SK-N-SH (cell line): Measurements from ENCODE around the gene INTS6L. TPM values are rescaled to one million over a fixed set of nuclear protein-coding genes. Genes with fewer than 3 reads are reported as not detected.

ENCODE experiments used
- CTCF ChIA-PET: fragments of 300-600, 350-600 bp; formaldehyde crosslinking; extraction: SDS; loops from one replicate; lab custom pipeline; 2021; lab: Yijun Ruan, JAX
- POLR2A ChIA-PET: fragments of 350-600 bp; sonication (Branson Sonifier 250); formaldehyde crosslinking; extraction: SDS; loops from one replicate; lab custom pipeline; 2020; ENCODE audit warnings: antibody characterized with exemption, inconsistent platforms; lab: Yijun Ruan, JAX
- DNase-seq: peaks from one replicate; pipeline ENCODE4 v3.0.0; 2012
- H2AFZ ChIP-seq: fragments of 200-600 bp; sonication (generic); 2 replicates; pipeline ENCODE4 v1.8.1; 2016; ENCODE audit warnings: antibody characterized with exemption, mild to moderate bottlenecking, low read depth
- H3F3A ChIP-seq: fragments of 200-600 bp; sonication (generic); replicated peaks from 2 replicates; pipeline ENCODE3; 2016; ENCODE audit warnings: antibody characterized with exemption, mild to moderate bottlenecking; ENCODE audit not compliant: insufficient read depth
- H3K27ac ChIP-seq, 2 experiments: fragments of 200-500 bp in 1 of 2; fragments of 200-600 bp in 1 of 2; sonication (Bioruptor generic) in 1 of 2; sonication (generic), shearing (Covaris generic) in 1 of 2; 2 replicates each; pipeline versions ENCODE4 v1.5.1 to v1.6.1; 2014 to 2016; ENCODE audit warnings: low read depth in 2 of 2, inconsistent platforms in 1 of 2, low read length in 1 of 2, mild to moderate bottlenecking in 1 of 2, mixed read lengths in 1 of 2
- H3K27me3 ChIP-seq: fragments of 200-600 bp; sonication (generic), shearing (Covaris generic); 2 replicates; pipeline ENCODE4 v1.6.1; 2016; ENCODE audit warnings: mixed run types; ENCODE audit not compliant: insufficient read depth
- H3K36me3 ChIP-seq, 2 experiments: fragments of 200-500 bp in 1 of 2; fragments of 200-600 bp in 1 of 2; sonication (Bioruptor generic) in 1 of 2; sonication (generic) in 1 of 2; replicated peaks in 1 of 2; 2 replicates each; pipeline versions ENCODE3 to v1.5.1; 2014 to 2016; ENCODE audit warnings: low read length in 1 of 2, mild to moderate bottlenecking in 1 of 2; ENCODE audit not compliant: insufficient read depth in 2 of 2, control insufficient read depth in 1 of 2
- H3K4me1 ChIP-seq, 2 experiments: fragments of 200-500 bp in 1 of 2; fragments of 200-600 bp in 1 of 2; sonication (Bioruptor generic) in 1 of 2; sonication (generic), shearing (Covaris generic) in 1 of 2; 2 replicates each; pipeline versions ENCODE4 v1.5.1 to v1.6.1; 2014 to 2016; ENCODE audit warnings: low read depth in 1 of 2, low read length in 1 of 2, mixed run types in 1 of 2; ENCODE audit not compliant: insufficient read depth in 2 of 2, control insufficient read depth in 1 of 2
- H3K4me2 ChIP-seq: fragments of 200-600 bp; sonication (generic), shearing (Covaris generic); 2 replicates; pipeline ENCODE4 v1.6.1; 2017; ENCODE audit warnings: mixed run types
- H3K4me3 ChIP-seq, 2 experiments: fragments of 200-500 bp in 1 of 2; fragments of 200-600 bp in 1 of 2; sonication (Bioruptor generic) in 1 of 2; sonication (generic), shearing (Covaris generic) in 1 of 2; 2 replicates each; pipeline versions ENCODE4 v1.5.1 to v1.8.1; 2014 to 2016; ENCODE audit warnings: low read depth in 2 of 2, inconsistent platforms in 1 of 2, low read length in 1 of 2, mild to moderate bottlenecking in 1 of 2, mixed read lengths in 1 of 2, moderate library complexity in 1 of 2
- H3K79me2 ChIP-seq: fragments of 200-600 bp; sonication (generic); 2 replicates; pipeline ENCODE4 v1.8.1; 2017; ENCODE audit warnings: mild to moderate bottlenecking; ENCODE audit not compliant: insufficient read depth
- H3K9ac ChIP-seq: fragments of 200-600 bp; sonication (generic); 2 replicates; pipeline ENCODE4 v1.6.1; 2017; ENCODE audit warnings: mixed run types
- H3K9me2 ChIP-seq: fragments of 200-600 bp; sonication (generic); 2 replicates; pipeline ENCODE4 v1.6.1; 2017; ENCODE audit warnings: mixed run types
- H3K9me3 ChIP-seq: fragments of 200-600 bp; sonication (generic); 2 replicates; pipeline ENCODE4 v1.6.1; 2017; ENCODE audit warnings: mixed run types, mild to moderate bottlenecking, moderate library complexity
- H4K20me1 ChIP-seq: fragments of 200-600 bp; sonication (generic); 2 replicates; pipeline ENCODE4 v1.6.1; 2017; ENCODE audit warnings: mild to moderate bottlenecking, mixed run types; ENCODE audit not compliant: insufficient read depth
- EP300 ChIP-seq, 2 experiments: IDR thresholded peaks; 2 replicates each; pipeline versions ENCODE4 v1.4.0 to v1.6.1; 2012; ENCODE audit warnings: borderline replicate concordance in 1 of 2, low read depth in 1 of 2, low read length in 1 of 2
- EZH2phosphoT487 ChIP-seq: fragments of 200-600 bp; sonication (generic); IDR thresholded peaks from 2 replicates; pipeline ENCODE4 v1.6.1; 2017; ENCODE audit warnings: low read depth, mixed run types, mild to moderate bottlenecking, antibody characterized with exemption, moderate library complexity, borderline replicate concordance
- FOSL2 ChIP-seq: IDR thresholded peaks from 2 replicates; pipeline ENCODE4 v1.4.0; 2012; ENCODE audit warnings: low read depth, mild to moderate bottlenecking, moderate library complexity, borderline replicate concordance
- GABPA ChIP-seq: IDR thresholded peaks from 2 replicates; pipeline ENCODE4 v1.4.0; 2012; ENCODE audit warnings: low read depth, mild to moderate bottlenecking
- MXI1 ChIP-seq: IDR thresholded peaks from 2 replicates; pipeline ENCODE4 v1.6.1; 2012; ENCODE audit warnings: mild to moderate bottlenecking, low read depth, low read length, improper control_type of control experiment
- NFIC ChIP-seq: IDR thresholded peaks from 2 replicates; pipeline ENCODE4 v1.4.0; 2012; ENCODE audit warnings: borderline replicate concordance
- NRF1 ChIP-seq: IDR thresholded peaks from 2 replicates; pipeline ENCODE4 v1.6.1; 2012; ENCODE audit warnings: low read depth, mild to moderate bottlenecking, low read length
- PBX3 ChIP-seq: IDR thresholded peaks from 2 replicates; pipeline ENCODE4; 2012
- POLR2AphosphoS5 ChIP-seq: IDR thresholded peaks from 2 replicates; pipeline ENCODE4 v1.6.1; 2012; ENCODE audit warnings: low read depth, low read length
- RAD21 ChIP-seq: IDR thresholded peaks from 2 replicates; pipeline ENCODE4 v1.6.1; 2012; ENCODE audit warnings: mild to moderate bottlenecking, low read length
- TCF12 ChIP-seq: IDR thresholded peaks from 2 replicates; pipeline ENCODE4 v1.4.0; 2012
- TEAD4 ChIP-seq: IDR thresholded peaks from 2 replicates; pipeline ENCODE4 v1.4.0; 2012; ENCODE audit warnings: mild to moderate bottlenecking, borderline replicate concordance; ENCODE audit not compliant: insufficient read depth
- USF2 ChIP-seq: fragments of 150-350 bp; IDR thresholded peaks from 2 replicates; pipeline ENCODE4 v1.6.1; 2017; ENCODE audit warnings: antibody characterized with exemption, low read length, low read depth, borderline replicate concordance
- YY1 ChIP-seq: IDR thresholded peaks from 2 replicates; pipeline ENCODE4 v1.4.0; 2012; ENCODE audit warnings: low read depth, mild to moderate bottlenecking
- WGBS: methylation state at CpG from one replicate; pipeline ENCODE4 v1.1.6; 2017; ENCODE audit warnings: low lambda C conversion rate; 5-methylcytosine and 5-hydroxymethylcytosine counted together
- polyA plus RNA-seq, 3 experiments: library from polyadenylated mRNA; depleted of rRNA; stranded (reverse); fragments of >200 nt; gene quantifications; 2 replicates each; pipeline ENCODE4 v1.2.3, GENCODE V29; 2012
- TF ChIP-seq, protein P1 (sequence below): IDR thresholded peaks from 2 replicates; pipeline ENCODE4 v1.4.0; 2012; ENCODE audit warnings: low read depth, borderline replicate concordance
- TF ChIP-seq, protein P2 (sequence below): fragments of 150-350 bp; IDR thresholded peaks from 2 replicates; pipeline ENCODE4 v1.6.1; 2016; ENCODE audit warnings: mild to moderate bottlenecking, low read depth, low read length
- TF ChIP-seq, protein P3 (sequence below): IDR thresholded peaks from 2 replicates; pipeline ENCODE4 v1.4.0; 2012; ENCODE audit warnings: low read depth

Gene INTS6L
- polyA plus RNA-seq, 1 of the 3 experiments (the other 2 are of a cell fraction): 2.0 TPM

- TF ChIP-seq, protein P1, sequence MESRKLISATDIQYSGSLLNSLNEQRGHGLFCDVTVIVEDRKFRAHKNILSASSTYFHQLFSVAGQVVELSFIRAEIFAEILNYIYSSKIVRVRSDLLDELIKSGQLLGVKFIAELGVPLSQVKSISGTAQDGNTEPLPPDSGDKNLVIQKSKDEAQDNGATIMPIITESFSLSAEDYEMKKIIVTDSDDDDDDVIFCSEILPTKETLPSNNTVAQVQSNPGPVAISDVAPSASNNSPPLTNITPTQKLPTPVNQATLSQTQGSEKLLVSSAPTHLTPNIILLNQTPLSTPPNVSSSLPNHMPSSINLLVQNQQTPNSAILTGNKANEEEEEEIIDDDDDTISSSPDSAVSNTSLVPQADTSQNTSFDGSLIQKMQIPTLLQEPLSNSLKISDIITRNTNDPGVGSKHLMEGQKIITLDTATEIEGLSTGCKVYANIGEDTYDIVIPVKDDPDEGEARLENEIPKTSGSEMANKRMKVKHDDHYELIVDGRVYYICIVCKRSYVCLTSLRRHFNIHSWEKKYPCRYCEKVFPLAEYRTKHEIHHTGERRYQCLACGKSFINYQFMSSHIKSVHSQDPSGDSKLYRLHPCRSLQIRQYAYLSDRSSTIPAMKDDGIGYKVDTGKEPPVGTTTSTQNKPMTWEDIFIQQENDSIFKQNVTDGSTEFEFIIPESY: no peak
- TF ChIP-seq GABPA (no peak), EP300 (IDR thresholded peaks at IDR 0.05; ENCODE audit: borderline replicate concordance in 1 of 2, low read depth in 1 of 2, low read length in 1 of 2) (no peak), MXI1 (no peak), TEAD4 (no peak), RAD21 (no peak), NFIC (no peak), PBX3 (no peak), POLR2AphosphoS5 (no peak), NRF1 (no peak), USF2 (no peak), EZH2phosphoT487 (no peak), FOSL2 (no peak)
- TF ChIP-seq, protein P2, sequence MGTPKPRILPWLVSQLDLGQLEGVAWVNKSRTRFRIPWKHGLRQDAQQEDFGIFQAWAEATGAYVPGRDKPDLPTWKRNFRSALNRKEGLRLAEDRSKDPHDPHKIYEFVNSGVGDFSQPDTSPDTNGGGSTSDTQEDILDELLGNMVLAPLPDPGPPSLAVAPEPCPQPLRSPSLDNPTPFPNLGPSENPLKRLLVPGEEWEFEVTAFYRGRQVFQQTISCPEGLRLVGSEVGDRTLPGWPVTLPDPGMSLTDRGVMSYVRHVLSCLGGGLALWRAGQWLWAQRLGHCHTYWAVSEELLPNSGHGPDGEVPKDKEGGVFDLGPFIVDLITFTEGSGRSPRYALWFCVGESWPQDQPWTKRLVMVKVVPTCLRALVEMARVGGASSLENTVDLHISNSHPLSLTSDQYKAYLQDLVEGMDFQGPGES: no peak
Observed at GRCh38 chrX:135512508-135513129, 7.8 kb upstream of the INTS6L start (continued).

- H3K36me3 ChIP-seq: no peaks in the 10 kb centered on the region
- no peak overlapping the region for H3K9ac ChIP-seq
- no peak overlapping the region for H3K27ac ChIP-seq
- TF ChIP-seq TCF12: no peak
- no peak for TF ChIP-seq YY1
- TF ChIP-seq, protein P2: no peak
- TF ChIP-seq, protein P3, sequence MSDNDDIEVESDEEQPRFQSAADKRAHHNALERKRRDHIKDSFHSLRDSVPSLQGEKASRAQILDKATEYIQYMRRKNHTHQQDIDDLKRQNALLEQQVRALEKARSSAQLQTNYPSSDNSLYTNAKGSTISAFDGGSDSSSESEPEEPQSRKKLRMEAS: no peak
- TF ChIP-seq EP300 (IDR thresholded peaks at IDR 0.05; ENCODE audit: borderline replicate concordance in 1 of 2, low read depth in 1 of 2, low read length in 1 of 2): no peak
- TF ChIP-seq FOSL2: no peak
- no peaks in the 10 kb centered on the region for H3K9me2 ChIP-seq
- CTCF ChIA-PET: no interaction called here
- POLR2A ChIA-PET: no interaction called here
- no peak for DNase-seq
- no peaks in the 10 kb centered on the region for H3K9me3 ChIP-seq
- H3K4me2 ChIP-seq: no peak overlapping the region
- no peaks in the 10 kb centered on the region for H4K20me1 ChIP-seq
- H3K4me3 ChIP-seq: no peak overlapping the region
- no peaks in the 10 kb centered on the region for H3K79me2 ChIP-seq
- no peaks in the 10 kb centered on the region for H3F3A ChIP-seq
- no peak overlapping the region for H2AFZ ChIP-seq
- no peaks in the 10 kb centered on the region; a peak in 1 of 4 replicates for H3K4me1 ChIP-seq
- 33% methylated on average over 5 of the region's 5 CpGs for WGBS
- H3K27me3 ChIP-seq: no peaks in the 10 kb centered on the region
Observed at GRCh38 chrX:135513130-135513515, 7.3 kb upstream of the INTS6L start.
